Measurements from ENCODE around the gene IGFBPL1.

DNA sequence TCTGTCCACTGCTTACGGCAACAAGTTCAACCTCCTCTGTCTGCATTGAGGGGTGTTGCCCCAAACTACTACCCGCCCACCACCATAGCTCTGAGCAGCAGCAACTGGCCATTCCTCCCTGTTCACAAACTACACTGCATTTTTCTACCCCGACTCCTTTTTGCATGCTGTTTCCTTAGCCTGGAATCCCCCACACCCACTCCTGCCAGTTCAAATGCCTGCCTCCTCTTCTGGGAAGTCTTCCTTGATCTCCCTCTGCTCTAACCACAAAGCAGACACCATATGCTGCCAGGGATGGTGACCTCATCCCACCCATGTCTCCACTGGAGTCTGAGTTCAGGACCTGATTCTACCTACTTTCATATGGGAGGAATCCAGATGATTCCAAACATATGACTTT is 18.5 kb downstream of the IGFBPL1 start:
- TF ChIP-seq, protein P1, sequence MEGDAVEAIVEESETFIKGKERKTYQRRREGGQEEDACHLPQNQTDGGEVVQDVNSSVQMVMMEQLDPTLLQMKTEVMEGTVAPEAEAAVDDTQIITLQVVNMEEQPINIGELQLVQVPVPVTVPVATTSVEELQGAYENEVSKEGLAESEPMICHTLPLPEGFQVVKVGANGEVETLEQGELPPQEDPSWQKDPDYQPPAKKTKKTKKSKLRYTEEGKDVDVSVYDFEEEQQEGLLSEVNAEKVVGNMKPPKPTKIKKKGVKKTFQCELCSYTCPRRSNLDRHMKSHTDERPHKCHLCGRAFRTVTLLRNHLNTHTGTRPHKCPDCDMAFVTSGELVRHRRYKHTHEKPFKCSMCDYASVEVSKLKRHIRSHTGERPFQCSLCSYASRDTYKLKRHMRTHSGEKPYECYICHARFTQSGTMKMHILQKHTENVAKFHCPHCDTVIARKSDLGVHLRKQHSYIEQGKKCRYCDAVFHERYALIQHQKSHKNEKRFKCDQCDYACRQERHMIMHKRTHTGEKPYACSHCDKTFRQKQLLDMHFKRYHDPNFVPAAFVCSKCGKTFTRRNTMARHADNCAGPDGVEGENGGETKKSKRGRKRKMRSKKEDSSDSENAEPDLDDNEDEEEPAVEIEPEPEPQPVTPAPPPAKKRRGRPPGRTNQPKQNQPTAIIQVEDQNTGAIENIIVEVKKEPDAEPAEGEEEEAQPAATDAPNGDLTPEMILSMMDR (IDR thresholded peaks at IDR 0.05) = no peak
- no peak for TF ChIP-seq POLR2A (IDR thresholded peaks at IDR 0.05)
